CD4-positive, alpha-beta T cell treated with Interleukin-1 beta for 1 hour (primary cell): ENCODE results near the gene KCNQ1OT1.

ENCODE experiments used
- DNase-seq, 2 donors: peaks; one replicate each; pipeline ENCODE4 v3.0.0-alpha.2; 2020 to 2022

The KCNQ1OT1 gene

GRCh38 chr11:2579315-2580060, 120.3 kb downstream of the KCNQ1OT1 start:
- no peak for DNase-seq

DNA sequence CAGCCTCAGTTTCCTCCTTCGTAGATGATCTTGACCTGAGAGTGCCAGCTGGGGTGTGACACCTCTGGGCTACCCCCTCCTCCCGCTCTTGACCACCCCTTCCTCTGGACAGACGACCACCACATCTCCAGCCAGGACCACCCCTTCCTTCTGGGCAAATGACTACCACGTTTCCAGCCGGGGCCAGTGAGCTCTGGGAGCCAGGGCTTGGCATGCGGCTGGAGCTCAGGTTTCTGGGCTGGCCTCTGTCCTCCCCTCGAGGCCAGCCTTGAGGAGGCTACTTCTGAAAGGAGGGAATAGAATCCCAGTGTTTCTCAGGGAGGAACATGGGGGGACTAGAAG, 120.9 kb downstream of the KCNQ1OT1 start:
- DNase-seq = no peak

DNA sequence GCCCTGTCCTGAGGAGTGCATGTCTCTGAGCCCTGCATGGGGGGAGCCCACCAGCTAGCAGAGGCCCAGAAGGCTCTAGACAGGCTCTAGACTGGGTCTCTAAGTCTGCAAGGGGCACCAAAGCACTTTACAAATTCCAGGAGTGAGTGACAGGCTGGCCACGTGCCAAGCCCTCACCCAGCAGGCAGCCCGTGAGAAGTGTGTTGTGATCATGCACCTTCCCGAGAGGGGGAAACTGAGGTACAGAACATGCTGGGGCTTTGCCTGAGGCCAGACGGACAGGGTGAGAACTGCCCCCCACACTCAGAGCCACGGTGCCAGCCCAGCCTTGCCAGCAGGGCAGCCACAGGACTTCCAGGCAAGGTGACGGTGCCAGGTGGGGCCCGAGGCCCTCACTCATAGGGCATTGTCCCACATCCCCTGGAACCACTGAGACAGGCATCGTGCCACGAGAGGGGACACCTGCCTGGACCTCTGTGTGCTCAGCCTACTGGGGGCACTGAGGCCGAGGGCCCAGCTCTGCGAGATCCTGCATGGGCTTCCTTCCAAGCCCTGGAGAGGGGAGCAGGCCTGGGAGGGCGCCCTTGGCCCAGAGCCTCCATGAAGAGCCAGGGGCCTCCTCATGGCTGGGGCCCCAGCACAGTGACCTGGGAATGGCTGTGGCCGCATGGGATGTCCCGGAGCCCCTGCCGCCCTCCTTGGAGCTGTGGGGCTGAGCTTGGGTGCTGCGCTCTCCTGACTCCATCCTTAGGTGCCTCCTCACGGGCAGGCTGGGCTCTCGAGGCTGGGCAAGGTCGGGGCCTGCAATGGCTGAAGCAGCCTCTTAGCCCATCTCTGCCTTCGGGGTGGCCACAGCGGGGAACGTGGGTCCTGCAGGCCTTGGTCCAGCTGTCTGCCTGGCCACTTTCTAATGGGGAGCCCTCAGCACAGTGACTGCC, 121.5 kb downstream of the KCNQ1OT1 start:
- no peak for DNase-seq

DNA sequence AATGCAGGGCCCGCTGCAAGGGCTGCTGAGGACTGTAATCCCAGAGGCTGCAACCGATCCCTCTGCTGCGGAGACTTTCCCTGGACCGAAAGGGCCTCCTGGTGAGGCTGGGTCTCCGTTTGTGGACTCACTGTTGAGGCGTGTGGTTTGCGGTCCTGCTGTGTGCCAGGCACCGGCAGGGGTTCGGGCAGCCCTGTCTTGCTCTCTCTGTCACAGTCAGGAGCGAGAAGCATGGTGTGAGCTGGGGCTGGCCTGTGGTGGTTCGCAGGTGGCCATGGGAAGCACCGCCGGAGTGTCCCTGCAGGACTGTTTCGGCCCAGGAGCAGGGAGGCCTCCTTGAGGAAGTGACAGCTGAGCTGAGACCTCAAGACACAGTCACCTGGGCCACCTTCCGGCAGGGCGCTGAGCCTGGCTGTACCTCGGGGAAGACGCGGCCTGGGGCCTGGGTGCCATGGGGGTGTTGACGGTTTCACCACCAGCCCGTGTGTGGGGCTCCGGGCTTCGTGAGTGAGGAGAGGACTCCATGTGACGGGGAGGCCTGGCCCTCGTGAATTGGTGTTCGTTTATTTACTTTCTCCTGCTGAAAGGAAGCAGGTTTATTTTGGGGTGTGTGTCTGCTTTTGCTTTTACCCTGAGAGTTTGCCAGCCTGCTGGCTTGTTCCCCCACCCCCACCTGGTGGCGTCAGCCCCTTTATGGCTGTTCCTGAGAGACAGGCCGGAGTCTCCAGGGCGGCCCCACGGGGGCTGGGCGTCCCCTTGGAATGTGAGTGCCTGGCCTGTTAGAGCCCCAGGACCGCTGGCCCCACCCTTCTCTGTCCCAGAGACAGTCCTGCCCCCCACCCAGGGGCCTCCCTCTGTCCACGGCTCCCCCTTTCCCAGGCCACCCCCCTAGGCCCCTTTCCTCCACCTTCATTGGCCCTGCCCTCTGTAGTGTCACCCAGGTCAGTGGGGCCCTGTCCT, 122.5 kb downstream of the KCNQ1OT1 start:
- DNase-seq = no peak

DNA sequence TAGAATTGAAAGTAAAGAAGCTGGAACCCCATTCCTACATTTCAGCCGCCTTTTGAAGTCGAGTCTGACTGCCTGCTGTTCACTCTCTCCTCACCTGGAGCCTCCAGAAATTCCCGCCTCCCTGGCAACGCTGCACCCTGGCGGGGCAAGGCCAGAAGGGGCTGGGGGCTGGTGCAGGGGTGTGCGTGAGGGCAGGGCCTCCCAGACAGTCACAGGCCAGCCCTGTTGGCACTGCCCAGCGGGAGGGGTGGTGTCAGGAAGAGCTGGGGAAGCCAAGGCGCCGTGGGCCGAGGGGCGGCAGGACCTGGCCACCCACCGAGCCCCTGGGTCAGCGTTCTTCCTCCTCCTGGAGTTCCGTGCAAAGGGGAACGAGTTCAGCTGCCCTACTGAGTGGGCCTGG, 123.2 kb downstream of the KCNQ1OT1 start:
- no peak for DNase-seq

- DNase-seq = no peak
These were observed 123.7 kb downstream of the KCNQ1OT1 start for GRCh38 chr11:2576111-2576510.

DNA sequence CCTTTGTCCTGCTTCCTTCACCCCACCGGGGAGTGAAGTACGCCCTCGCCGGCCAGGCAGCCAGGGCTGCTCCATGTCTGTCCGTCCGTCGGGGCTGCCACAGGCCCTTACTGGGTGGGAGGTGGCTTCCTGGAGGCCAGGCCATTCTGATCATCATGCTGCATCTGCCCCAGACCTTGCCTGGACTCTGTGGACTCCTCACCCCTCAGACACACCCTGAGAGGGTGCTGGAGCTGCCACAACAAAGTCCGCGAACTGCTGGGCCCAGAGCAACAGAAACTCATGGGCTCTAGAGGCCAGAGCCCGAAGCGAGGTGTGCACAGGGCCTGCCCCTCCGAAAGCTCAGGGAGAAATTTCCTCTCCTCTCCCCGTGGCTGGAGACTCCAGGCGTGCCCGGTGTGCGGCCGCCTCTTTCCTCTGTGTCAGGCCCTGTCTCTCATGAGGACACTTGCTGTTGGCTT, 124.2 kb downstream of the KCNQ1OT1 start:
- no peak for DNase-seq

DNA sequence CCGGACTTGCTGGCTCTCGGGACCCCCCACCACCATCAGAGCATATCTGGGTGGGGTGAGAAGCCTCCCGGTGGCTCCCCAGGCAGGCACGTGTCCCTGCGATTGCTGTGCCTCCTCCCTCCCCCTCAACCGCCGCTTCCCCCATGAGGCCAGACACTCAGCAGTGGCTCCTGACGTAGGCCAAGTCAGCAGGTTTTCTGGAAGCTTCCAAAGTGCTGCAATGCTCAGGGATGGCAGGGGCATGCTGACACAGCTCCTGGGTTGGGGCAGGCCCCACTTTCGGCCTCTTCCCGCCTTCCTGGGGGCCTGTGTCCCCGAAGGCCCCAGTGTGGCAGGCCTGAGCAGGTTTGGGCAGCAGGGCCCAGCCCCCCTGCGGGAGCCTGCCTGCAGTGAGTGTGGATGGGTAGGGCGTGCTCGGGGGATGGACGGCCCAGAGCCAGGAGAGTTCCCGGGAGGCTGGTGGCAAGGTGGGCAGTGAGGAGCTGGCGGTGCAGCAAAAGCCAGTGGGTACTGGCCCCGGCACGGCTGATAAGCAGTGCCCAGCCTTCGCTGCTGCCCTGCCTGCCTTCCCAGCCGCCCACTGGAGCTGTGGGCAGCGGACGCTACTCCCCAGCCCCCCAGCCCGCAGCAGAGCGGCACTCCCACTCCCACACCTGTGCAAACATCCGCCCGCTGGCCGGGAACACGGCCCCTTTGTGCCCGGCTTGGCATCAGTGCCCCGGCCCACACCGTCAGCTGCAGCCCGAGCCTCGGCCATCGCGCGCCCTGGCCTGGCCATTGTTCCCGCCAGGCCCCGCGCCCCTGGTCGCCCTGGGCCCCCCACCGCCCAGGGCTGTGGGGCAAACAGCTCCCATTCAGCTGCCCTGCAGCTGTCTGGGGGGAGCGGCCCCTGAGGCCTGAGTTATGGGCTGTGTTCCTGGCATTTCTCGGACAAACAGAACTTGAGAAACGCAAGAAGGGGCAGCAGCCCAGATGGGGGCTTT, 125.0 kb downstream of the KCNQ1OT1 start:
- no peak for DNase-seq

- no peak for DNase-seq
These were observed 125.7 kb downstream of the KCNQ1OT1 start for GRCh38 chr11:2574043-2574552.

DNA sequence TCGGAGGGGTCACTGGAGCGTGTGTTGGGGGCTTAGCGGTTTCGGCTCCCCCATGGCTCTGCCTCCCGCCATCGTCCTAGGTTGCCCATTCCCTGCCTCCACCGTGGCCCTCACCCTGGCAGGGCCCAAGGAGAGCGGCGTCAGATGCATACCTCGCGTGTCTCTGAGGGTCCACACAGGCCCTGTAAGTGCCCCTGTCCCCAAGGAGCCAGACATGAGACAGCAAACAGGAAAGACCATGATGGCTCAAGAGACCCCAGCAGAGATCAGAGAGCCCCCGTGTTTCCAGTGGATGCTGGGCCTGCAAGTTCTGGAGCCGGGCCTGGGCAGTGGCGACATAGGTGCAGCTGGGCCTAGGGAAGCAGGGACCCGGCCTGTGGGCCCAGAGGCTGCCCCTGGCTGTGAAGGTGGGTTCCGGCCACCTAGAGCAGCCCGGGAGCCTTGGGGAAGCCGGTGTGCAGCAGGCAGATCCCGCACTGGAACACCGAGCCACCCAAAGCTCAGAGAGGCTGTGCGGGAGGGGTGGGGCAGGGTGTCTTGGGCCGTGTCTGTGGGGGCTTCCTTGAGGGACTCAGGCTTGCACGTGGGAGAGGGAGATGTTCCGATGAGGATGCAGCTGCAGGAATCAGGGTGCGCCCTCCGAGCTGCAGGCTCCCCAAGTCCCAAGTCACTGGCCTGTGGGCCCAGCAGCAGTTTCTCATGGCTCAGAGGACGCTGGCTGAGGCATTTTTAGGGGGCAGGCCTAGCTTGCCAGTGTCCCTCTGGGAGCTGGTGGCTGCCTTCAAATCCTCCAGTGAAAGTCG, 126.4 kb downstream of the KCNQ1OT1 start:
- DNase-seq = no peak

- no peak for DNase-seq
These were observed 127.1 kb downstream of the KCNQ1OT1 start for GRCh38 chr11:2572491-2573239.

DNA sequence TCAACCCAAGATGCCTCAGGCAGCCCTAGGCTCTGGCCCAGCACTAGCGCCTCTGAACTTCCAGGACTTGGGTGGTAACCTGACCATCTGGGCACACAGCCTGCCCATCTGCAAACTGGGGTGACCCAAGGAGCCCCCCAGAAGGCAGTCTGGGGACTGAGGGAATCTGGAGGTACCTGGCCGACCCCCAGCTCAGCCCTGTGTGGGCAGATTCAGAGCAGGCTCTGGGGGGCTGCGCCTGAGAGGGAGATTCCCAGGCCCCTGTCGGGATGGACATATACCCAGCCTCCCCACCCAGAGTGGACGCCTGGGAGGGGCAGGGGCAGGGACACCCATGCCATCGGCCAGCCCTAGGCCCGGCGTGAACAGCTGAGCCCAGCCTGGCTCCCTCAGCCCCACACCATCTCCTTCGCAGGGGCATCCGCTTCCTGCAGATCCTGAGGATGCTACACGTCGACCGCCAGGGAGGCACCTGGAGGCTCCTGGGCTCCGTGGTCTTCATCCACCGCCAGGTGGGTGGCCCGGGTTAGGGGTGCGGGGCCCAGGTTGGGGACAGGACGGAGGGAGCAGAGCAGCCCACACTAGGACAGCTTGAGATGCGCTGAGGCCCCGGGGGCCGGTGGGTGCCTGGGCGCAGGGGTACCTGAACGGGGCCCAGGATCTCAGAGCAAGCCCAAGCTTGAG, 128.1 kb downstream of the KCNQ1OT1 start:
- DNase-seq = no peak

DNA sequence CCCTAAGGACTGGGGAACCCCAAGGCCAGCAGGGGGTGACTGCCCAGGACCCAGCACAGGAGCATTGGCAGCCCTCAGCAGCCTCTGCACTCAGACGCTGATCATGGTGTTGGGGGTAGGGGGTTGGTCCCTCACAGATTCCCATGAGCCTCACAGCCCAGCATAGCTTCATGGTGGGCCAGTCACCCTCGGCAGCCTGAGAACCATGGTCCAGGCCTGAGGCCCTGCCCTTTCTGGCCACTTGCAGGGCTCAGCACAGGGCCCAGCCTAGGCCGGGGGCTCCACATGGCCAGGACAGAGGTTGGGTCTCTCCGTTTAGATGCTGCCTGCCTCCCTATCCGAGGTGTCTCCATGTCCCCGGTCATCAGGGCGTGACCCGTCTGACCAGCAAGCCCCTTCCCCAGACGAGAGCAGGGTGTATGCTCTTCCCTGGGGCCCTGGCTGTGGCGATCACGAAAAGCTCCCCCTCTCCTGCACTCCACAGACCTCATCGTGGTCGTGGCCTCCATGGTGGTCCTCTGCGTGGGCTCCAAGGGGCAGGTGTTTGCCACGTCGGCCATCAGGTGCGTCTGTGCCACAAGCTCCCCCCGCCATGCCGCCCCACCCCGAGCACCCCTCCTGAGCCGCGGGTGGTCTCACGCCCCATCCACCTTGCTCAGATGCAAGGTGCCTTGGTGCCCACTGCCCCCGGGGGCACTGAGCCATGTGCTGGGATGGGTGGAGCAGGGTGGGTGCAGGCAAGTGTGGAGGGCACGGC, 128.8 kb downstream of the KCNQ1OT1 start:
- DNase-seq = no peak

GRCh38 chr11:2570211-2570811, 129.5 kb downstream of the KCNQ1OT1 start:
- no peak for DNase-seq

DNA sequence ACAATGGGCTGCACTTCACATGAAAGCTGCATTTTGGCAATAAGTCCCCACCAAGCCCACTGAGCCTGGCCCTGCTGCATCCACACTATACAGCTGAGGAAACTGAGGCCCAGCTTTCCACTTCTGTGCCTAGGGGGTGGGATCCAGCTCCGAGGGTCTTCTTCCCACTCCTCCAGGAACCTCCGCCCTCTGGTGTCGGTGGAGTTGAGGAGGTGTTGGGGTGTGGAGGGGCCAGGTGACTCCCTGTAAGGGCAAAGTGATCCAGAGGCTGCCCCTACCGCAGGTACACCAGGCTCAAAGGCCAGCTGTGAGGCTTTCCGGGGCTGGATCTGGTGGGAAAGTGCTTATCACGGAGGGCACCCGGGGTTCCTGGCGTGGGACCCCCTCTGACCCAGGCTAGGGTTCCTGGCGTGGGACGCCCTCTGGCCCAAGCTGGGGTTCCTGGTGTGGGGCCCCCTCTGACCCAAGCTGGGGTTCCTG, 130.0 kb downstream of the KCNQ1OT1 start:
- no peak for DNase-seq

GRCh38 chr11:2569321-2569721, 130.5 kb downstream of the KCNQ1OT1 start:
- DNase-seq = no peak

- no peak for DNase-seq
These were observed 132.6 kb downstream of the KCNQ1OT1 start for GRCh38 chr11:2567026-2567671.
